NCI-H2171 (cell line): Measurements from ENCODE around the gene NRROS.
"Not testable (repeated sequence)": the region's sequence is repeated elsewhere in the genome, so short reads cannot be mapped to it uniquely, and the experiment has no call there.

ENCODE experiments used
- DNase-seq: peaks from one replicate; lab custom pipeline; 2025; lab: John Stamatoyannopoulos, UW

NRROS gene

DNA sequence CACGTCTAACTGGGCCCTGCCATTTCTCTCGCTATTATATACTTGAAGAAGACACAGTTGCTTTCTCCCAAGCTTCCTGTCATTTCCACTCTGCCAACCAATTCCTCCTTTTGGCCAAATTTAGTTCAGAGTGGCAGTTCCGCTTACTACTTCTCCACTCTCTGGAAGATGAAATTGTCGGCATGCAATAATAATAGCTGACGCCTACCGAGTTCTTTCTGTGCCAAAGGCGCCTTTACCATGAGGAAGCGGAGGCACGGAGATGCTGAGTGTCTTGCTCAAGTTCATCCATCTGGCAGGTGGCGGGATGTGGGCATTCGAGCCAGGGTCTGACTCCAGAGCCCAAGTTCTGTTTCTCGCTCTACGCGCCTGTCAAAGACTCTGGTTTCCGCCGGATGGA lies 14.6 kb upstream of the NRROS start:
- DNase-seq: no peak

DNA sequence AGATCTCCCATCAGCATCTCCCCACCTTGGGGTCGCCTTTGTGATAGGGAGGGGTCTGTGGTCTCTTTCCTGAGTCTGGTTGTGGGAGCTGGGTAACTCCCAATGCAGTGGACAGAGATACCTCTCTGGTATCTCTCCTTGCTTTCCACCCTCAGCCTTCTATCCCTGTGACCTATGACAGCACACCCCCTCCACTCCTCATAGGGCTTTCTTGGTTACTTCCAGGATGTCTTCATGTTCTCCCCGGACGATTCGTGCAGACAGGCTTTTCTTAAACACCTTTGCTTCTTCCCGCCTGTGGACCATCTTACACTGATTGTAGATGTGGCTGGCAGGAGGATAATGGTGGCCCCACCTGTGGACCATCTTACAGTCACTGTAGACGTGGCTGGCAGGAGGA lies 14.2 kb upstream of the NRROS start:
- no peak for DNase-seq

DNA sequence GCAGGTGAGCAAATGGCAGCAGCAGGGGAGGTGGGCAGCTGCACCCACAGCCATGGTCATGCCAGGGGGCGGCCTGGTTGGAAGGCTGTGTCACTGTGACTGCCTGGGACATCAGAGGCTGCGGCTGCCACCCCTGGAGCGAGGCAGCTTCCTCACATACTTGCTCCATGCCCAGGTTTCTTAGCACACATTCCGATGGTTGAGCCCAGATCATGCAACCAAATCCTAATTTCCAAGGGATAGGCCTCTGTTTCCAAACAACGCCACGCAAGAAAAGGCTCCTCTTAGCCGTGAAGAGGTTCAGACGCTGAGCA lies 11.6 kb upstream of the NRROS start:
- DNase-seq: no peak

DNA sequence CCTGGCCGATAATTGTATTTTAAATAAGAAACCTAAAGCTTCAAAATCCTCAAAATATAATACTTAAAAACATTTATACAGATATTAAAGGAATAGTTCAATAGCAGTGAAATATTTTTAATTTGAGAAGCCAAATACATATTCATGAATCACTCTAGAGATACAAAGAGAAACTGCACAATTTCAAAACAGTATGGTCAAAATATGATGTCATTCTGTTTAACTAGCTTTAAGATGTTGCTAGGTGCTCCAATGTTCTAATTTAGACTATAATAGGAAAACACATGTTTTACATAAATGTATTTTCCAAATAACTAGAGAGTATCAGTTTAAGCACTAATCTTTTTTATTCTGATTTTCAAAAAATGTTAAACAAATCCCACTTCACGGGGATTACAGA lies 10.3 kb upstream of the NRROS start:
- no peak for DNase-seq

DNA sequence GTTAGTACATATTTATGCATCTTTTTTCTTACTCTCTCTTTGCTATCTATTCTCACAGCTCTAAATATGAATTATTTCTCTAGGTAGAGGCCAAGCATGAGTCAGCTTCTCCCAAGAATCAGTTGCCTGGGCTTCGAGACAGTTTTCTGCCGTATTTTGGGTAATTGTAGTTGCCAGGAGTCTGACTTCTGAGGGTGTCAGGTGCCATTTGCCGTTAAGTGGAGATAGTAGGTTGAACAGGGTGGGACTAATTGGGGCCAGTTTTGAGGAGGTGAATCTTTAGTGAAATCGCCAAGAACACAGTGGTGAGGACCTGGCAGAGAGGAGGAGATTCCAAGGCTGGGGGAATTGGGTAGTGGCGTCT lies 7.8 kb upstream of the NRROS start:
- no peak for DNase-seq

DNA sequence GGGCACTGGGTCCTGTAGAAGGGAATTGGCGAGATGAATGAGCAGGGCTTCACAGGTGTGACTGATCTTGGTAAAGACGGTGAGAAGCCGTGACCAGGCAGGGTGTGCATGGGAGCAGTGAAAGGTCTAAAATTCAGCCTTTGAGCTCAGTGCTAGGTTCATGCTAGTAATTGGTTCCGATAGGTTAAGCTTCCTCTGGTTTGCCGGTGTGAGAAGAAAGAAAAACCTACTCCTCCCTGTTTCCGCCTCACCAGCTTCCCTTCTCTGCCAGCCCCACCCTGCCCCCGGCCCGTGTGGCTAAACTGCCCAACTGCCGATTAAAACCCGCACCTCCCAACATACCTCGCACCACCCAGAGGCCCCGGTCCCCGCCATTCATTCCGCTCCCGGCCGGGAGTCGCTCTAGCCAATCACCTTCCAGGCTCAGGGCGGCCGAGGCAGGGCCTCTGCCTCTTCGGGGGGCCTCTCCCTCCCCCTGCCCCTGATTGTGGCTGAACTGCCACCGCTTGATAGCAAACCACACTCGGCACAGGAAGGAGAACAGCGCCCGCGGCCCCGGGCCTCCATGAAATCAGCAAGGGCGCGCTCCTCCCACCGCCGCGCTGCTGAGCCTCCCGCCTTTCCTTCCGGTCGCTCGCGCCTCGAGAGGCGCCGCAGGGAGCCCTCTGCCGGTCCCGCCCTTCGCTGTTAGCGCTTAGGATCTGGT lies 7.3 kb upstream of the NRROS start:
- peak; percentile 89 for DNase-seq

DNA sequence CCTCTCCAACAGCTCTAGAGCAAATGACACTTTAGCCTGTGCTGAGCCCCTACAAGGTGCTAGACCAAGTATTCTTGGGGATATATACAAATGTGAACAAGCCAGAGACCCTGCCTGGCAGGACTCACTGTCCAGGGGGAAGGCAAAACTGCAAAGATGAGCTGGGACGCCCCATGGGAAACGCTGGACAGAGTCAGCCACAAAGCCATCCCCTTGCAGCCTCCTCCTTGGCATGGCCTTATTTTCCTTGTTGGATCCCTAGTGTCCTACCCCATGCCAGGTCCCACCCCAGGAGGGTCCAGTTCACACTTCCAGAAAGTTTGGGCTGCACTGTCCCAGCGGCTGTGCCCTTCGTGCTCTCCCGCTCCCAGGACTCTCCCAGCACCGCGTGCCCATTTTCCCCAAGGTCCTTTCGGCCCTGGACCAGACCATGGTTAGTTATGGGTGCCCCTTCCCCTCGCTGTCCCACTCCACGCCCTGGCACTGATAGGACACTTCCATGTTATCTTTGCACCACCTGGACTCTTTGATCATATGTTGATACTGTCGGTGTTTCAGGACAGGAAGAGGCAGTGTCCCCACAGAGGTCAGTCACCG lies 5.8 kb upstream of the NRROS start:
- no peak for DNase-seq

DNA sequence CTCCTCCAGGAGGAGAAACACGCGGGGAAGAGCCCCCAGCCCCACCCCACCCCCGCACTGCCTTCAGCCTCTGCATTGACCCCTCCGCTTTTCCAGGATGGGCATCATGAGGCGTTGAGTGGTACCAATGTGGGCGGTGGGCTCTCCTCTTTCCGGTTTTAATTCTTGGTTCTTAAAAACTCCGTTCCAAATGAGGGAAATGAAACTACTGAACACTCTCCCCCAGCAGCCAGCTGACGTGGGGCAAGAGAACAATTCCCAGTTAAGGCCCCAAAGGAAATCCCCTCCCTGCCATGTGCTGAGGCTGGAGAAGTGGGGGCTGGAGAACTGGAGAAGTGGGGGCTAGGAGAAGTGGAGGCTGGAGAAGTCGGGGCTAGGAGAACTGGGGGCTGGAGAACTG lies 5.3 kb upstream of the NRROS start:
- DNase-seq: no peak

DNA sequence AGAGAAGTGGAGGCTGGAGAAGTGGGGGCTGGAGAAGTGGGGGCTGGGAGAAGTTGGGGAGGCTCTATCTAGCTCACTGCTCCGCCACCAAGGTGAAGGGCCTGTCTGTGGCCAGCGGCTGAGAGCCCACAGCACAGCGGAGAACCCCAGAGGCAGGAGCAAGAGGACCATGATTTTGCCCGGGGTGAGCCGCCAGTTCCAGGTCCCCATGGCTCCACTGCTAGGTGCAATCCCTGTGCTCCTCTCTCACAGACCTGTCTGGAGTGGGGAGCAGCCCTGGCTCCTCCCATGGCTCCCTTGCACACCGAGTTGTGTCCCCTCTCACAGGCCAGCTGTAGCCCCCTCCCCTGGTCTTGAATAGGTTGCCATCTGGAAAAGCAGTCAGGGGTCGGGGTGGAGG lies 4.7 kb upstream of the NRROS start:
- DNase-seq: no peak

DNA sequence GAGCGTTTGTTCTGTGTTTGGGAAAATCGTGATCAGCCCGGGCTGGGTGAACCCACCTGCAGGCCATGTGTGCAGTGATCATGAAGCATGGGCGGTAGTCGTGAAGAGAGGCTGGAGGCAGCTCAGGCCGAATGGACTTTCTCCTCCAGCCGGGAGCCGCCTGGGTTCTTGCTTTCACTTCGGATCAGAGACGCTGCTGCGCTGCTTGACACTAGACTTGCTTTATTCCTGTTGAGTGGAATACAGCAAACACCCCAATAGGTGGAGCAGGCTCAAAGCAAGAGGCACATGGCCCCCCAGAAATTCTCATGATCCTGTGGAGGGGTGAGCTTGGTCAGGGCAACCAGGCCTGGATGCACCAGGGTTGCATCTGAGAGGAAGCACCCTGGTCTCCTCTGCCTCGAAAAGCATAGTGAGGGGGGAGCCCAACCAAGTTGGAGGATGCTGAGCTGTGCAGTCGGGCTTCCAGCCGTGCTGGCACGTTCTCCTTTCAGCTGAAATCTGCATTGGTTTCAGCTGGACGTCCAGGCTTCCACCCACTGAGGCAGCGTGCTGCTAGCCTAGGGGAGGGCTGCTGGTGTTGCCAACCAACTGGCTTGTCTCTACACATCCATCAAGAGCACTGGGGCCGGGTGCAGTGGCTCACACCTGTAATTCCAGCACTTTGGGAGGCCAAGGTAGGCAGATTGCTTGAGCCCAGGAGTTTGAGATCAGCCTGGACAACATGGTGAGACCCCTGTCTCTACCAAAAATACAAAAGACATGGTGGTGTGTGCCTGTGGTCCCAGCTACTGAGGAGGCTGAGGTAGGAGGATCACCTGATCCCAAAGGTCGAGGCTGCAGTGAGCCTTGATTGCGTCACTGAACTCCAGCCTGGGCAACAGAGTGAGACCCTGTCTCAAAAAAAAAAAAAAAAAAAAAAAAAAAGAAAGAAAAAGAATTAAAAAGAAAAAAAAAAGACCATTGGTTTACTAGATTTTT lies 2.8 kb upstream of the NRROS start:
- DNase-seq: no peak

DNA sequence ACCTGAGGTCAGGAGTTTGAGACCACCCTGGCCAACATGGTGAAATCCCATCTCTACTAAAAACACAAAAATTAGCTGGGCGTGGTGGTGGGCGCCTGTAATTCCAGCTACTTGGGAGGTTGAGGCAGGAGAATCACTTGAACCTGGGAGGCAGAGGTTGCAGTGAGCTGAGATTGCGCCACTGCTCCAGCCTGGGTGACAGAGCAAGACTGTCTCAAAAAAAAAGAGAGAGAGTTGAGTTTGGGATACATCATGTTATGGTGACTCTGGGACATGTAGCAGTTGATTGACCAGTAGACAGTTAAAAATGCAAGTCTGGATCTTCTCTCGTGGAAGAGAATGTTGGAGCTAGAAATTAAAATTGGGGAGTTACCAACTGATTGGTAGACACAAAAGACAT lies 1.6 kb upstream of the NRROS start:
- not testable (repeated sequence) for DNase-seq

DNA sequence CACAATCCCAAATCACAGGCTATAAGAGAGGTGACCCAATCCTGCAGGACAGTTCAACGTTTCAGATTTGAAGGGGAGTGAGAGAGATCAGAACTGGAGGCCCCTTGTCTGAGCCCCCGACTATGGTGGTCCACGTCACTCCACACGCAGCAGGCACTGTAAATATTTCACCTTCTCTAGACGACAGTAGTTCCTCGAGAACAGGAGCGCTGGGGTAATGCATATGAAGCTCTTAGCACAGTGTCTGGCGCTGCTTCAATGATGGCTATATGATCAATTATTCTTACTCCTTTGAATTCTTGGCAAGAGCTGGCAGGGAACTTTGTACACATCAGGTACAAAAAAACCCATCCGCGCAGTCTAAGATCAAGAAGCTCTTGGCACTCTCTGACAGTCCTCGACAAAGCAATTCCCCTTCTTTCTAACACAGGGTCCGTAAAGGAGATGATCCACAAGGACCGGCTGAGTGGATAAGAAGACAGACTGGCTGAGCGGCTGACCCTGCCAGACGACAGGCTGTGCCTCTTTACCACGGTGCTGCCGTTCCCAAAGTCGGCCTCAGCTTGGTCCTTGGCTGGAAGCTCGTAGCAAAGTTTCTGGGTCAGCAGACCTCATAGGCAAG lies 522 bp upstream of the NRROS start:
- no peak for DNase-seq

DNA sequence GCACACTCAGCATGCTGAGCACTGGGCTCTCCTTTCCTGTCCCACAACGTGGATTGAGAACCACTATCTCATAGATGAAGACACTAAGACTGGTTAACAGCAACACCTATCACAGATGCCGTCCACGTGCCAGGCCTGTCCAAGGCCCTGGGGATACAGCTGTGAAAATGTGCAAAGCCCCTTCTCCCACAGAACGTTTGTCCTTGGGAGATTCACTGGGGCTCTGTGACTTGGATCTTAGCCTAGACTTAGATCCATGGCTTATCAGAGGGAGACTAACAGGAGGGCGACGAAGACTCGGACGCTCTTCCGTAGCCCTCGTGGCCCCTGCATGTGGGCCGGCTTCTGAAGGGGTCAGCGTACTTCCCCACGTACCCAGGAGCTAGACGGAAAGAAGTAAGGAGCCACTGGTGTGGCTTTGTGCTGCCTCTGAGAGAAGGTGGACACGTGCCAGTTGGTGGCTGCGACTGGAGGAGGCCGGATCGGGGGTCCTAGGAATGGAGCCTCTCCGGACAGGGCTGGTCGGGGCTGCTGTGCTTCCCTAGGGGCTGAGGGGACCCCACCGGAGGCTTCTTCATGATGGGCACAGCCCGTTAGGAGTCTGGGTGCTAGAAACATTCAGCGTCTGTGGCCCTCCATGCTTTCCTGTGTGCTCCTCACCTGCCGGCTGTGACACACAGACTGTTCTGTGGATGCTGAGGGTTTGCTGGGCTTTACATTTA lies 964 bp downstream of the NRROS start:
- DNase-seq: no peak

DNA sequence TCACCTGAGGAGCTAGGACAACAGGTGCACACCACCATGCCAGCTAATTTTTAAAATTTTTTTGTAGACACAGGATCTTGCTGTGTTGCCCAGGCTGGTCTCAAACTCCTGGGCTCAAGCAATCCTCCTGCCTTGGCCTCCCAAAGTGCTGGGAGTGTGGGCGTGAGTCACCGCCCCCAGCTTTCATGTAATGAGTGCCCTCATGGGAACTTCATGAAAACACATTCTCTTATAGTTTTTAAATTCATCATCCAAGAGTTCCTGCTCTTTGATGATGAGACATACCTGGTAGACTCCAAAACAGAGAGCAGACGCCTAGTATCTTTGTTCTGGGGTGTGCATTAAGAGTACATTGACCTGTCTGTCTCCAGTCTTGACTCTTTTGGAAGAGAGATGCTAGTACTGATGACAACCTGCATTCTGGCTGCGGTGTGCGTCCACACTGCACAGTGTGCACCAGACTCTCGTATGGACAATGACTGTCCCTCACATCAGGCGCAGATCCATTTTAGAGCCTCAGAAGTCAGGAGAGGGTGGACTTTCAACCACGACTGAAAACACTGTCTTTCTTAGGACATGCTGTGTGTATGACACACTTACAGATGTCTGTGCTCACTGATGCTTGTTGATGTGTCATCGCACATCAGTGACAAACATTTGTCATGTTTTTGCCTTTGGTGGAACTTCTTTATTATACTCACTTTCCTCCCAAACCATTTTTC lies 2.0 kb downstream of the NRROS start:
- no peak for DNase-seq

DNA sequence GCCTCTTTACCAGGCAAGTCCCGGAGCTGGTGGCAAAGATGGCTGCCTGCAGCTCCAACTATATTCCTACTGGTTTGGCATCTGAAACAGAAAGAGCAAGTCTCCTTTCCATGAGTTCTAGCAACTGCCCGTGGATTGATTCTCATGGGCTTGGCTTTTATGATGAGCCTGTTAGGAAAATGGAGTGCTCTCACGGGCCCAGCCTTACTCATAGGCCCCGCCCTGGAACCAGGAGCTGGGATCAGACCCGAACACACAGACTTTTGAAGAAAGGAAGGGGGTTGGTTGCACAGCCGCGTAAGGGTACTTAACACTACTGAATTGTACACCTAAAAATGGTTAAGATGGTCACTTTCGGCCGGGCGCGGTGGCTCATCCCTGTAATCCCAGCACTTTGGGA lies 2.9 kb downstream of the NRROS start:
- no peak for DNase-seq

DNA sequence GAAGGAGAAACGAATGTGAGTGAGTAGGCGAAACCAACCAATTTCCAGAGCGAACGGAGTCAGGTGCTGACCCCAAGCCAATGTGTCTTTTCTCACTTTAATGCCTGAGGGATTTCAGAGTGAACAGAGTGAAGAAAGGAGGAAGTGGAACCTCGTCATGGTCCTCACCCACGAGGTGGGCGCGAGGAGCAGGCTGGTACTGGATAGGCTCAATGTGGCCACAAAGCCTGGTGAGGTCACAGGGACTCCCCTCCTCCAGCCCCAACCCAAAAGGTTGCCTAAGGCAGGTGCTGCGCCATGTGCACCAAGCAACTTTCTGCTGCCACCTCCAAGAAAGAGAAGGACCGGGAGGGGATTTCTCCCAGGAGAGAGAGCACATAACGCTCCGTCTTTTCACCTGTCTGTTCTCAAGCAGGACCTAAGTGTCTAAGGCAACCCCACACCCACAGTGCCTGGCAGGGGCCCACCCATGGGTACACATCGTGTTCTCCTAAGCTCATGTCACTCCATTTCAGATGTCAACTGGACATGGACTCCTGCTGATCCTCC lies 3.8 kb downstream of the NRROS start:
- DNase-seq: no peak

DNA sequence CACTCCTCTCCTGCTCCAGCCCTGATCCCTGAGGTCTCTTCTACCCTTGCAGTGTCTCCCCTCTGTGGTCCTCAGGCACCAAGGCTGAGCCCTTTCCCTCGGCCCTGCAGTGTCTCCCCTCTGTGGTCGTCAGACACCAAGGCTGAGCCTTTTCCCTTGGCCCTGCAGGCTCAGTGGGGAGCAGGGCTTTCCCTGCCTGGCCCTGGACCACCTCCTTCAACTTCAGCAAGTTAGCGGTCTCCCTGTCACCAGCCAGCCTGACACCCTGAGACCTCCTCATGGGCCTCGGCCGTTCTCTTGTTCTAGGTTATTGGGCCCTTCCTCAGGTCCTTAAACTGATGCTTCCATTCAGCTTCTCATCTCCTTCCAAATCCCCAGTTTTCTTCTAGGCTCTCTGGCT lies 4.3 kb downstream of the NRROS start:
- DNase-seq: no peak

DNA sequence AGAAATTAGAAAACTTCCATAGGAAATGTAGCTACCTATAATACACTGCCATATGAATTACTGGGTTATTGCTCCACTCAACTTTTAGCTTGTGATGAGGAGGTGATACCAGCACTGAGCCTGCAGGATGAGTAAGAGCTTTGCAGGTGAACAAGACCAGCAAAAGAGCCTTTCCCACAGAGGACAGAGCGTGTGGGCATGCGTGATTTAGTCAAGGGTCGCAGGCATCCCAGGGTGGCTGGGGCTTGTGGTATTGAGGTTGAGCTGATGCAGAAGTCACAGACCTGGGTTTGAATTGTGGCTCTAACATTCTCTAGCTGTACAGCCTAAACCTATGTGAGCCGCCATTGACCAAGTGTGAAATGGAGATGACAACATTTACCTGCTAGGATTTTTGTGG lies 5.6 kb downstream of the NRROS start:
- DNase-seq: no peak

DNA sequence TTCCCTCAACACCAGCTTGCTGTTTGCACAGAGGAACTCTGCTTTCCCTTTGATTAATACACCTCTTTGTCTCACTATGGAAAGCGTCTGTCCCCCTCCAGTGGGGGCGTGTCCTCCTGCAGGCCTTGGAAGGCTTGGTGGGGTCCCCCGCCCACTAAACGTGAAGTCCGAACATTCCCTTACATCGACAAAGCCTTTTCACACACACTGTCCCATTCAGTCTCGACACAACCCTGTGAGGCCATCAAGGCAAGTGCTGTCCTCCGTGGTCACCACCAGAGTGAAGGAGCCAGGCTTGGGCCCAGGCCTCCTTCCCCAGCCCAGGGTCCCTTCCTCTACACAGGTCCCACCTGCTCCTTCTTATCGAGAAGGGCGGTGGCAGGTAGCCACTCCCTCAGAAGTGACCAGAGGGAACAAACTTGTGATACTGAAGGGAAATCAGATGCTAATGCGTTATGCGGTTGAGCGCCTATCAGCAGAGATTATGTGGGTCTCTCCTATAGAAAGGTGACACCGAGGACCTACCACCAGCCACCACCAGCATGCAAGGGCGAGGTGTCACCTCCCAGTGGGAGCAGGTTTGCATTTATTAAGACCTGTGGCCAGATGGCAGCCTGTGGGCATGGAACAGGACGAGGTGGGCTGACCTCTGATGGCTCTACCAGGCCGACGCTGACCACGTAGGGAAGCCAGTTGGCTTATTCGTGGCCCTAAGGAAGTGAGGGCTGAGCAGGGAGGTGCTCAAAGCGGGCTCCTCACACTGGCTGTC lies 6.6 kb downstream of the NRROS start:
- DNase-seq: no peak

DNA sequence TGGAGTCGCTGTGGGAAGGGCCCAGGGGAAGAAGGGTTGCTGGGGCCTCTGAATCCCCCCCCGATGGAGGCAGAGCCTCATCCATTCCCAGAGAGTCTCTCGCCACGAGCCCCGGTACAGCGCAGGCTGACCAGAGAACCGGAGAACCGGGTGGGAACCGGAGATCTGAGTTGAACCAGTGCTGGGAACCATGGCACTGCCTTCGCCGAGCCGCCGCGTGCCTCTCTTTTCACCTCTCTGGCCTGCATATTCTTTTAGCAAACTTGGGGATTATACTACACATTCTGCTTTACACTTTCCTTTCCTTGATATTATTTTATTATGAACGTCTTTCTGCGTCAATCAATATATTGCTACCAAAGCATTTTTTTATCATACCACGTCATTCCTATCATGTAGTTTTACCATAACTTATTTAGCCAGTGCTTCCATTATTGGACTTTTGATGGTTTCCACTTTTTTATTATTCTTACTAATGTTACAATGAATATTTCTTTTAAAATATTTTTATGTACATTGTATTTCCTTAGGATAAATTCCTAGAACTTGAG lies 7.2 kb downstream of the NRROS start:
- no peak for DNase-seq
